K562 (cell line): ENCODE data around the gene ILF2. TPM values are rescaled to one million over a fixed set of nuclear protein-coding genes. Genes with fewer than 3 reads are reported as not detected.
A peak's percentile ranks its signal among the peaks of the same experiment; 100 is the strongest.

Source experiments
- ATAC-seq: fragments of 200-7000 bp; cut with Tn5 transposase; 3 replicates; pipeline ENCODE4 v1.9.1; 2020; ENCODE audit warnings: moderate library complexity
- BruUV-seq: library from RNA; stranded (reverse); fragments of 400-500 nt; replicated peaks from 2 replicates; lab custom pipeline; 2021; lab: Mats Ljungman, UMichigan
- CTCF ChIA-PET: fragments of 300-600 bp; formaldehyde crosslinking; extraction: SDS; loops from one replicate; lab custom pipeline; 2021; ENCODE audit warnings: low intra/inter-chr PET ratio; lab: Yijun Ruan, JAX
- POLR2A ChIA-PET: fragments of 300-600, 350-650 bp; sonication (Branson Sonifier 250); formaldehyde crosslinking; extraction: SDS; loops from one replicate; lab custom pipeline; 2021; ENCODE audit warnings: antibody characterized with exemption, inconsistent platforms; lab: Yijun Ruan, JAX
- DNase-seq, 4 experiments: peaks; one replicate each; pipeline versions ENCODE4 v3.0.0 to v3.0.0-alpha.2; 2011 to 2018; ENCODE audit warnings: low spot score in 3 of 4, mixed read lengths in 3 of 4; ENCODE audit errors: extremely low read depth in 1 of 4
- FAIRE-seq: peaks from 2 replicates; lab custom pipeline; 2011; peaks lifted over from hg19 to GRCh38; lab: Jason Lieb, UNC
- H2AFZ ChIP-seq: 2 replicates; pipeline ENCODE4 v1.6.0; 2011; ENCODE audit warnings: low read depth, low read length, control low read depth, inconsistent platforms
- H3K27ac ChIP-seq: fragments of 200-600 bp; 3 replicates; pipeline ENCODE4 v1.8.0; 2011; ENCODE audit warnings: low read depth, mild to moderate bottlenecking, control low read depth, inconsistent platforms, low read length, moderate library complexity, mixed read lengths; ENCODE audit errors: extremely low read depth
- H3K27me3 ChIP-seq, 2 experiments: fragments of 300-600 bp in 1 of 2; 2 replicates in 1 of 2; 3 replicates in 1 of 2; pipeline versions ENCODE4 v1.6.0 to v1.8.0; 2011; ENCODE audit warnings: inconsistent platforms in 2 of 2, low read length in 2 of 2, mild to moderate bottlenecking in 1 of 2, mixed read lengths in 1 of 2, moderate library complexity in 1 of 2; ENCODE audit not compliant: control insufficient read depth in 2 of 2, insufficient read depth in 2 of 2
- H3K36me3 ChIP-seq: fragments of 300-600 bp; 3 replicates; pipeline ENCODE4 v1.8.0; 2011; ENCODE audit warnings: mild to moderate bottlenecking, low read length, inconsistent platforms; ENCODE audit not compliant: control insufficient read depth, insufficient read depth
- H3K4me1 ChIP-seq, 2 experiments: fragments of 200-600 bp in 1 of 2; replicated peaks in 1 of 2; 2 replicates in 1 of 2; 3 replicates in 1 of 2; pipeline versions ENCODE4 v1.5.1 to v1.8.0; 2011; ENCODE audit warnings: inconsistent platforms in 2 of 2, low read length in 2 of 2, mild to moderate bottlenecking in 1 of 2, mixed read lengths in 1 of 2, moderate library complexity in 1 of 2; ENCODE audit not compliant: control insufficient read depth in 2 of 2, insufficient read depth in 2 of 2
- H3K4me2 ChIP-seq: 2 replicates; pipeline ENCODE4 v1.6.1; 2011; ENCODE audit warnings: low read length, control low read depth, inconsistent platforms, mixed read lengths; ENCODE audit not compliant: insufficient read depth
- H3K4me3 ChIP-seq: fragments of 200-600 bp; sonication (generic), shearing (Covaris generic); 2 replicates; pipeline ENCODE4 v1.5.1; 2016; ENCODE audit warnings: control low read depth, inconsistent platforms
- H3K79me2 ChIP-seq: fragments of 200-600 bp; 3 replicates; pipeline ENCODE4 v1.8.0; 2011; ENCODE audit warnings: low read length, inconsistent platforms; ENCODE audit not compliant: control insufficient read depth, insufficient read depth
- H3K9ac ChIP-seq, 2 experiments: 2 replicates each; pipeline versions ENCODE4 v1.6.0 to v1.6.1; 2011; ENCODE audit warnings: low read depth in 2 of 2, low read length in 2 of 2, control low read depth in 1 of 2, inconsistent platforms in 1 of 2, mild to moderate bottlenecking in 1 of 2, mixed read lengths in 1 of 2; ENCODE audit not compliant: insufficient read depth in 1 of 2
- H3K9me1 ChIP-seq: one replicate; pipeline ENCODE4 v1.6.0; 2011; ENCODE audit warnings: inconsistent platforms, mild to moderate bottlenecking, low read length, moderate library complexity; ENCODE audit not compliant: control insufficient read depth, insufficient read depth
- H3K9me3 ChIP-seq: replicated peaks from 2 replicates; pipeline ENCODE4 v1.5.1; 2011; ENCODE audit warnings: low read depth, low read length, inconsistent platforms; ENCODE audit not compliant: control insufficient read depth, insufficient read depth
- H4K20me1 ChIP-seq: replicated peaks from 2 replicates; pipeline ENCODE4 v1.6.1; 2011; ENCODE audit warnings: low read length, inconsistent platforms, mixed read lengths; ENCODE audit not compliant: control insufficient read depth, insufficient read depth
- ADNP ChIP-seq: fragments of 200-800 bp; sonication (Bioruptor generic); IDR thresholded peaks from 2 replicates; pipeline ENCODE4 v1.6.1; 2016; ENCODE audit warnings: missing genetic modification characterization, missing compliant biosample characterization
- ERF ChIP-seq: fragments of 450-650 bp; formaldehyde crosslinking; IDR thresholded peaks from 2 replicates; pipeline ENCODE4 v1.4.0; 2020; ENCODE audit warnings: mild to moderate bottlenecking, mixed read lengths
- GTF2E2 ChIP-seq: fragments of 200-800 bp; sonication (Bioruptor generic); IDR thresholded peaks from 2 replicates; pipeline ENCODE4 v1.6.1; 2016; ENCODE audit warnings: missing genetic modification characterization, missing compliant biosample characterization
- KLF13 ChIP-seq: fragments of 450-650 bp; IDR thresholded peaks from 2 replicates; pipeline ENCODE4 v1.6.1; 2016; ENCODE audit warnings: missing genetic modification characterization, low read depth, mild to moderate bottlenecking, missing compliant biosample characterization, moderate library complexity, borderline replicate concordance
- MAFK ChIP-seq: IDR thresholded peaks from 2 replicates; pipeline ENCODE4 v1.6.1; 2011; ENCODE audit warnings: low read length, improper control_type of control experiment
- POLR3A ChIP-seq: IDR thresholded peaks from 2 replicates; pipeline ENCODE4 v1.6.1; 2011; ENCODE audit warnings: borderline replicate concordance, mild to moderate bottlenecking, moderate library complexity; ENCODE audit not compliant: insufficient read length, insufficient read depth; ENCODE audit errors: extremely low read depth
- SRSF7 ChIP-seq: fragments of 200-400 bp; formaldehyde crosslinking; optimal IDR thresholded peaks from 2 replicates; pipeline ENCODE3; 2017; ENCODE audit warnings: mild to moderate bottlenecking, low read depth, low read length
- ZNF77 ChIP-seq: fragments of 250-450 bp; sonication (Bioruptor Pico); IDR thresholded peaks from 2 replicates; pipeline ENCODE4 v1.5.0; 2020
- WGBS: fragments of 100-300 bp; shearing (Covaris generic); methylation state at CpG from one replicate; pipeline ENCODE4 v1.1.6; 2016; ENCODE audit warnings: low coverage, mixed read lengths; ENCODE audit not compliant: insufficient coverage; ENCODE audit errors: missing lambda C conversion rate; 5-methylcytosine and 5-hydroxymethylcytosine counted together
- in situ Hi-C: fragments of 300-500 bp; cut with MboI; formaldehyde crosslinking; loops from 4 replicates; pipeline ENCODE4 v1.15.0; 2018; ENCODE audit warnings: inconsistent platforms, mixed read lengths
- intact Hi-C: fragments of 100-400 bp; cut with micrococcal nuclease; formaldehyde crosslinking; loops from 2 replicates; pipeline ENCODE4 v1.14.2; 2022
- polyA plus RNA-seq, 8 experiments: library from polyadenylated mRNA; depleted of rRNA in 4 of 8; stranded (reverse) in 5 of 8; unstranded in 3 of 8; fragments of >200 nt; fragmentation: Nextera tagmentation in 2 of 8; fragmentation: Illumina TruSeq in 1 of 8; extraction: Ambion mirVana in 2 of 8; extraction: Trizol in 1 of 8; gene quantifications; 2 replicates each; pipeline versions ENCODE4 v1.2.1 to v1.2.3, GENCODE V29; 2011 to 2014; ENCODE audit warnings: inconsistent platforms in 1 of 8, missing spikeins in 1 of 8
- total RNA-seq, 7 experiments: library from RNA; depleted of rRNA in 6 of 7; stranded (reverse); fragments of >200 nt in 6 of 7; fragmentation: Illumina TruSeq in 2 of 7; extraction: Trizol in 2 of 7; gene quantifications; 2 replicates each; pipeline versions ENCODE4 v1.2.1 to v1.2.3, GENCODE V29; 2011 to 2021; ENCODE audit warnings: low replicate concordance in 1 of 7

ILF2 gene
- total and polyA plus RNA-seq, 9 of the 15 experiments (the other 6 are each of a cell fraction or from before 2014, with no cell fraction given): 282 to 726 (median 474) TPM

- ChIA-PET CTCF (no interaction called here), POLR2A (interaction anchor here (1.1 to 4.3 kb wide), 8 partner anchors 10 to 256 kb away, joined by 3 to 70 read pairs (median 6); partner anchors contain the start of gene S100A14)
- FAIRE-seq (no peak), DNase-seq (no peak), ATAC-seq (no peak)
- H3K27me3 ChIP-seq: no peaks in the 10 kb centered on the region
- H2AFZ ChIP-seq: peak overlapping the region; percentile 97
- H3K4me3 ChIP-seq: peak overlapping the region; percentile 20; the same call in 1 of the 2 replicates
- no peaks in the 10 kb centered on the region for H4K20me1 ChIP-seq
- H3K27ac ChIP-seq: peak overlapping the region; percentile 31; the same call in 1 of the 3 replicates
- peaks cover 9% of the 10 kb centered on the region; the same call in 2 of the 3 replicates for H3K36me3 ChIP-seq
- peak overlapping the region; percentile 86 for H3K4me2 ChIP-seq
- no peaks in the 10 kb centered on the region for H3K9me1 ChIP-seq
- intact Hi-C loops (no loop called here), in situ Hi-C loops (no loop called here)
- H3K9me3 ChIP-seq: no peaks in the 10 kb centered on the region
- no peak for TF ChIP-seq MAFK
- TF ChIP-seq KLF13 (tag): no peak
- TF ChIP-seq GTF2E2 (tag): no peak
- TF ChIP-seq POLR3A: no peak
- TF ChIP-seq ADNP (tag): no peak
- no peak for TF ChIP-seq SRSF7
- TF ChIP-seq ZNF77: no peak
- TF ChIP-seq ERF: no peak
- 33% methylated on average over 6 of the region's 6 CpGs for WGBS
- H3K4me1 ChIP-seq: peaks cover 31 to 48% of the 10 kb centered on the region in 2 experiments
- H3K79me2 ChIP-seq: peaks cover 6% of the 10 kb centered on the region; the same call in 1 of the 3 replicates
- H3K9ac ChIP-seq: peak overlapping the region; percentile 30 to 90; a peak in 3 of 4 replicates
- BruUV-seq: TSS peak; percentile 69
Observed at GRCh38 chr1:153628638-153629342, 42.0 kb downstream of the ILF2 start.
